Urothelium cell line (cell line): Measurements from ENCODE around the gene FAHD2A.
"Not testable (repeated sequence)": the region's sequence is repeated elsewhere in the genome, so short reads cannot be mapped to it uniquely, and the experiment has no call there.

Experiments
- DNase-seq: peaks from one replicate; pipeline ENCODE4 v3.0.0; 2011; ENCODE audit warnings: low spot score, mixed read lengths
- FAIRE-seq: peaks from 2 replicates; lab custom pipeline; 2011; peaks lifted over from hg19 to GRCh38; lab: Jason Lieb, UNC

FAHD2A gene

DNA sequence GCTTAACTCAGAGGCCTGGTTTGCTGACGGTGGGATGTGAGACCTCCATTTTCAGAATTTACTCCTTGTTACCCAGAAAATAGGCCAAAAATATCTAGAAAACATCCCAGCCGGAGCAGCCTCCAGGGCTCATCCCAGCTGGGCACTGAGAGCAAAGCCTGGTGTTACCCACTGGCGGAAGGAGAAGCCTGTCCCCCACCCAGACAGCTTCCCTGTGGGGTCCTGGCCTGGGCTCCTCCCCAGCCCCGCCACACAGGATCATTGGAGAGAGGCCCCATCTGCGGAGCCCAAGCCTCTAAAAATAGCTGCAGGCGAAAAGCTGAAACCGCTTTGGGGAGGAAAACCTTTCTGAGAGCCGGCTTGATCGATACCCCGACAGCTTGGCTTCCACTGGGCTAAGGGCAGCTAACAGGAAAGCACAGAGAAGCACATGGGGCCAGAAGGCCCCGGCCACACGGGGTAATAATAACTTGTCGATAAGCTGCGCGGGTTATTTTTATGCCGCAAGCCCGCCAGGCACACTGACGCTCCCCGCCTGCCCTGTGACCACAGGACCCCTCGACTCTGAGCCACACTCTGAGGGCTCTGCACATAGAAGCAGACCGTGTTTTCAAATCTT lies 26.9 kb upstream of the FAHD2A start:
- DNase-seq: no peak
- no peak for FAIRE-seq

DNA sequence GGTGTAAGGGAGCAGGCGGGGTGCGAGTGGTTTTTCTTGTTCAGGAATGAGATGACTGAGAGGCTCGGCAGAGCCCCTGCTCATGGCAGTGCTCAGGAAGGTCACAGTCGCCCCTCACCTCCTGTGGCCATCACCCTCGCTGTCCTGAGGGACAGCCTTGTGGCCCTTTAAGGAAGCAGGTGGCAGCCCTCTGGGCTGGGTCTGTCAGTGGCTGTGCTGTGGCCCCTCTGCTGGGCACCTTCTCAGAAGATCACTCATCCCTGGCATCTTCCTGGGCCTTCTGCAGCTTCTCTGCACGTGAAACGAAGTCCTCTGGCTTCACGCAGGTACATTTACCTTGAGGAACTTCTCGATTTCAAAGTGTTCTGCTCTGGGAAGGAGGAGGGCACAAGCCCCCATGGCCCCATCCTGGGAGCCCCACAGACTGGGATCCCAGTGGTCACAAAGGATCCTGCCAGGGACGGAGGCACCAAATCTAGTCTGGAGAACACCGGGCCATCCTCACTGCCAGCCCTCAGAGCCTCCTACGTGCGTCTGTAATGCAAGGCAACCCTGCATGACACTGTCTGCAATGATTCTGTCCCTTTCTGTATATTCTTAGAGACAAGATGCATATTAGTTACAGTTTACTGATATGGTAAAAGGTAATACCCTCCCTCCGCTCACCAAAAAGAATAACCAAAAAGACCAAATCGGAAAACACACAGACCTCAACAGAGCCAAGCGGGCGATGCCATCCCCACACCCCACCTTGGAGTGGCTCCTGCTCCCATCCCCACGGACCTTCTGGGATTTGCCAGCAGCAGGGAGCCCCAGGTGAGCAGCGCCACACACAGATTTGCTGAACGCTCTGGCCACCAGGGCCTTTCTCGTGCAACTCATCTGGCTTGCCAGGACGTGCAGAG lies 25.9 kb upstream of the FAHD2A start:
- no peak for FAIRE-seq

DNA sequence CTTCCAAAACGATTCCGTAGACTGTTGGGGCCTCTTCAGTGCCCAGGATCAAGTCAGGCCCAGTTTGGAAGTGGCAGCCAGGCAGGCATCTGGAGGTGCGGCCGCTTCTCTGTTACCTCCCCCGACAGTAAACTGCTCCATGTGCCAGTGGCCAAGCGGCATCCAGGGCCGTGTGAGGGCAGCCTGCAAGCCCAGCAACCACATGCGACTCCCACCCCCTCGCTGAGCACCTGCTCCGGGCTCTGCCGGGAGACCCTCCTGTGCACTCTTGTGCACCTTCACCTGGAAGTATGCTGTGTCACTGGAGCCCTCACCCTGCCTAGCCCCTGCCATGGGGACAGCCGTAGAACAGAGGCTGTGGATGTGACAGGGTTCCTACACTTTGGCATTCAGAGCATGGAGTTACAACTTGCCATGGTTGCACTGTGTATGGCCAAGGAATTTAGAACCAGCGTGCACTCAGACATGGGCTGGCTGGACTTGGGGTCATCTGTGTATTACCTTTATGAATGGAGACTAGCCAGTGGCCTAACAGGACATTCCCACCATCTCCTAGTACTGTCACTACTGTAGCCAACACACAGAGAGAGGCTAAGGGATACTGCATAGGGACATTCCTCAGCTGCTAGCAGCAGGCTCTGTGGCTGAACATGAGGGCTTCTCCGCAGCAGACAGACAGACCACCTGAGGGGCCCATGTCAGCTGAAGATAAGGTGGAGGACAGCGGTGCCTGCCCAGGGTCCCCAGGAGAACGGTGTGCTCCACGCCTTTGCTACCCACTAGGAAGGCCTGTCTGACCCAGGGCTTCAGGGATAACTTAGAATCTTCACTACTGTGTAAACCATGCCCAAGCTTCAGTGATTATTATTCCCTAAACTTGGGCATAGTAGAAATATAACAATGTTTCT lies 25.0 kb upstream of the FAHD2A start:
- no peak for FAIRE-seq
- DNase-seq: no peak

More for the DNA sequence above, 25.9 kb upstream of the FAHD2A start:
- DNase-seq: no peak

GRCh38 chr2:95378281-95378680 lies 24.2 kb upstream of the FAHD2A start:
- FAIRE-seq, DNase-seq: not testable (repeated sequence)

GRCh38 chr2:95379371-95379831 lies 23.1 kb upstream of the FAHD2A start:
- FAIRE-seq: no peak
- no peak for DNase-seq

DNA sequence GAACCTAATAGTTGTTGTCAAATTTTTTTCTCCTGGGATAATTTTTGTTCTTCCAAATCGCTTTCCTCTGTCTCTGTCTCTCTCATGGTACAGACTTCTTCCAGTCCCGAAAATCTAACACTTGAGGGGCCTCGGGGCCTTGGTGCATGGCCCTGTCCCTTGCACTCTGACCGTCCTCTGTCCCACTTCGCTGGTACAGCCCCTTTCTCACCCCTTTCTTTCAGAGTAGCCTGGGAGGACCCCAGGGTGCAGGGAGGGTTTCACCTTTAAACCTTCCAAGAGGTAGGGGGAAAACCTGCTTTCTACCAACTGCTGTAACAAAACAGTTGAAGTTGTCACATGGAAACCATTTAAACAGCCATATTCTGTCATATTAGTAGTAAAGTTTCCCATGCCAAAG lies 22.2 kb upstream of the FAHD2A start:
- DNase-seq: no peak
- FAIRE-seq: no peak

GRCh38 chr2:95380731-95381130 lies 21.8 kb upstream of the FAHD2A start:
- DNase-seq (no peak), FAIRE-seq (no peak)

- no peak for DNase-seq
- peak; percentile 81 for FAIRE-seq
These were observed 21.0 kb upstream of the FAHD2A start for GRCh38 chr2:95381212-95382191.

DNA sequence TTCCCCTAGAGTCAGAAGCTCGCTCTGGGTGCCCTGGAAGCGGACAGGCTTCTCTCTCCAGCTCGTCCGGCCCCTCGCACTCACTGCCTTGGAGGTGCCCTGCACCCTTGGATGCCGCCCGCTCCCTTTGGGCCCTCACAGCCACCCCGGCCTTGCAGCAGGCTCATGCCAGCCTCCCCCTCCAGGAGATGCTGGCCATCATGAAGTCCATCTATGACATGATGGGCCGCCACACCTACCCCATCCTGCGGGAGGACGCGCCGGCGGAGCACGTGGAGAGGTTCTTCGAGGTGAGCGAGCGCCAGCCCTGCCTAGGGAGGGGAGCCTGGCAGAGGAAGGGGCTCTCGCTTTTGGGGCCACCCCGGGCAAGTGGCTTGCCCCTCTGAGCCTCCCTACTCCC lies 20.3 kb upstream of the FAHD2A start:
- DNase-seq (no peak), FAIRE-seq (no peak)

- FAIRE-seq: no peak
- no peak for DNase-seq
These were observed 19.5 kb upstream of the FAHD2A start for GRCh38 chr2:95382686-95383634.

DNA sequence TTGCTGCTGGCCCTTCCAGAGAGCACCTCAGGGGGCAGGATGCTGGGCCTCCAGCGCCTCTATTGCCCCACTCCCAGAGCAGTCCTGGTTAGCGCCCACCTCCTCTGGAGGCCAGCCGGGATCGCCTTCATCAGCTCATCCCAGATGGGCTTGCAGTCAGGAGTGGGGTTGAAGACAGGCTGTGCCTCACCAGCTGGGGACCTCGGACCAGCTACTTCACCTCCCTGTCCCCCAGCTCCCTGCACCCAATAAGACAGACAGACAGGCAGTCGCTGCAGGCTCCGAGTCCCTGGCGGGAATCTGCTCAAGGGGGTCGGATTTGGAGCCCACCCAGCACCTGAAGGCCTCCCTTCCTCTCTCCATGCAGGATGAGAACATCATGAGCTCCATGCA lies 18.9 kb upstream of the FAHD2A start:
- DNase-seq (no peak), FAIRE-seq (no peak)

DNA sequence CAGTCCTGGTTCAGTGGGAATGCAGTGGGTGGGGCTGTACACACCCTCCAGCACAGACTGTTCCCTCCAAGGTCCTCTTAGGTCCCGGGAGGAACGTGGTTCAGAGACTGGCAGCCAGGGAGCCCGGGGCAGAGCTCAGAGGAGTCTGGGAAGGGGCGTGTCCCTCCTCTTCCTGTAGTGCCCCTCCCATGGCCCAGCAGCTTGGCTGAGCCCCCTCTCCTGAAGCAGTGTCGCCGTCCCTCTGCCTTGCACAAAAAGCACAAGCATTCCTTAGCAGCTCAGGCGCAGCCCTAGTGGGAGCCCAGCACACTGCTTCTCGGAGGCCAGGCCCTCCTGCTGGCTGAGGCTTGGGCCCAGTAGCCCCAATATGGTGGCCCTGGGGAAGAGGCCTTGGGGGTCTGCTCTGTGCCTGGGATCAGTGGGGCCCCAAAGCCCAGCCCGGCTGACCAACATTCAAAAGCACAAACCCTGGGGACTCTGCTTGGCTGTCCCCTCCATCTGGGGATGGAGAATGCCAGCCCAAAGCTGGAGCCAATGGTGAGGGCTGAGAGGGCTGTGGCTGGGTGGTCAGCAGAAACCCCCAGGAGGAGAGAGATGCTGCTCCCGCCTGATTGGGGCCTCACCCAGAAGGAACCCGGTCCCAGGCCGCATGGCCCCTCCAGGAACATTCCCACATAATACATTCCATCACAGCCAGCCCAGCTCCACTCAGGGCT lies 17.5 kb upstream of the FAHD2A start:
- no peak for FAIRE-seq

GRCh38 chr2:95385570-95385984 lies 16.9 kb upstream of the FAHD2A start:
- FAIRE-seq: no peak
- no peak for DNase-seq

More for the DNA sequence above, 17.5 kb upstream of the FAHD2A start:
- DNase-seq: no peak

- DNase-seq (no peak), FAIRE-seq (no peak)
These were observed 16.5 kb upstream of the FAHD2A start for GRCh38 chr2:95386031-95386430.

DNA sequence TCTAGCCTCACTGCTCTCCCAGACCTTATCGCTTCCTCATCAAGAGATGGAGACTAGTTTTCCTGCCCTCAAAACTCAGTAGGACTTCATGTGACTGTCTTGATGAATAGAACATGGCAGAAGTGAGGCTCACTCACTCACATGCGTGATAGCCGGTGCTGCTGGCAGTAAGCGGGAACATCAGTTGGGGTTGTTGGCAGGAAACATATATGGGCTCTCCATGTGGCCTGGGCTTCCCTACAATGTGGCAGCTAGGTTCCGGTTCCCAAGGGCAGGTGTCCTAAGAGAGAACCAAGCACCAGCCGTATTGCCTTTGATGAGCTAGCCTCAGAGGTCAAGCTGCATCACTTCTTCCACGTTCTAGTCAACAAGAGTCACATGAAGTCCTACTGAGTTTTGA lies 15.2 kb upstream of the FAHD2A start:
- FAIRE-seq: no peak
- no peak for DNase-seq

DNA sequence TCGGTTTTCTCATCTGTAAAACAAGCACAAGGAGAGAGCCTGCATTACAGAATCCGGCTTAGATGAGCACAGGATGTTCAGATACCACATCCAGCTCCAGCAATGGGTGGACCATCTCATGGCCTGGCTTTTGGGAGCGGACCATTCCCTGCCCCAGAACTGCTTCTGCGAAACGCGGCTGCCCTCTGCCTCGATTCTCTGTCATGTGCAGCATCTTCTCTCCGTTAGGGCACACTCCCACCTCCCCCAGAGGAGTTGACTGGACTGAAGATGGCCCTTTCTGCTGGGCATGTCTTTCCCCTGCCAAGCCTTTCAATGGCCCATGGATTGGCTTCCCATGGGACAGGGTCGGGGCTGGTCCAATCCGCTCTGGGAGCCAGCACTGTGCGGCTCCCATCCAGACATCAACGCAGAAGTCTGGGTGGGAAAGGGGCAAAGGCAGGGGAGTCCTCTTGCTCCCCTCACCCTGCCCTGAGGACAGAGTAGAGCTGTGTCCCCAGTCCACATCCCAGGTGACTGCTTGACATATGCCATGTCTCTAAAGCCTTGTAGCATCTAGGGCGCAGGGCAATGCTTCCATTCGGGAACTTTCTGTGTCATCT lies 14.3 kb upstream of the FAHD2A start:
- no peak for DNase-seq
- no peak for FAIRE-seq

DNA sequence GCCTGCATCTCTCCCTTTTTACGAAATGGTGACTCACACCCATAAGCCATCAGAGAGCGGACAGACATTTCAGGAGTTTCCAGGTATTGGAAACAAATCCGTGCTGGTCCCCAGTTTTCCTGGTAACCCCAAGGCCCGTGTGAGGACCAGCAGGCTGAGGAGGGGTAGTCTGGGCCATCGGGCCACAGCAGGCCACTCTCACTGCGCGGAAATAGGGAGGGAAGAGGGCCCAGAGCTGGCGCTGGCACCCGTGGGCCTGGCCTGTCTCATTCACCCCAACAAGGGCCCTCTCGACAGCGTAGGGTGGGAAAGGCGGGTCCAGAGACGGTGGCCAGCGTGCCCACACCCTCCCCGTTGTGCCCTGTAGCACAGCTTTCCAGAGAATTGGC lies 13.7 kb upstream of the FAHD2A start:
- FAIRE-seq (peak; percentile 66), DNase-seq (no peak)
